Erythroblast (primary cell): ENCODE measurements around the gene COL5A2.

ENCODE experiments used
- GATA1 ChIP-seq: IDR thresholded peaks from 2 replicates; pipeline ENCODE4 v1.6.1; 2011; ENCODE audit warnings: low read depth, mild to moderate bottlenecking, control low read depth, low read length, moderate library complexity
- POLR2A ChIP-seq: IDR thresholded peaks from 2 replicates; pipeline ENCODE4 v1.6.1; 2011; ENCODE audit warnings: mild to moderate bottlenecking, low read length

DNA sequence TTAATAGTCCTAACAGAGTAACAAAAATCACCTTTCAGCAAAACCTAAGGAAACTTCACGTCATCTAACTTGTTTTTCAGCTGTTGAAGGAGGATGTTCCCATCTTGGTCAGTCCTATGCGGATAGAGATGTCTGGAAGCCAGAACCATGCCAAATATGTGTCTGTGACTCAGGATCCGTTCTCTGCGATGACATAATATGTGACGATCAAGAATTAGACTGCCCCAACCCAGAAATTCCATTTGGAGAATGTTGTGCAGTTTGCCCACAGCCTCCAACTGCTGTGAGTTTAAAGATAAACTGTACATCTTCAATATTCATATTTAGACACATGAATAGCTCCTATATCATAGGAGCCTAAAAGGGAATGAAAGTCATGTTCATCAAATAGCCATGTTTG, 194.9 kb downstream of the COL5A2 start:
- TF ChIP-seq POLR2A (no peak), GATA1 (no peak)
